ENCODE measurements around the gene LSR. TPM values are rescaled to one million over a fixed set of nuclear protein-coding genes. Genes with fewer than 3 reads are reported as not detected.

LSR gene
- total and polyA plus RNA-seq, 10 donors: 10.9 to 30.2 (median 20.4) TPM

DNA sequence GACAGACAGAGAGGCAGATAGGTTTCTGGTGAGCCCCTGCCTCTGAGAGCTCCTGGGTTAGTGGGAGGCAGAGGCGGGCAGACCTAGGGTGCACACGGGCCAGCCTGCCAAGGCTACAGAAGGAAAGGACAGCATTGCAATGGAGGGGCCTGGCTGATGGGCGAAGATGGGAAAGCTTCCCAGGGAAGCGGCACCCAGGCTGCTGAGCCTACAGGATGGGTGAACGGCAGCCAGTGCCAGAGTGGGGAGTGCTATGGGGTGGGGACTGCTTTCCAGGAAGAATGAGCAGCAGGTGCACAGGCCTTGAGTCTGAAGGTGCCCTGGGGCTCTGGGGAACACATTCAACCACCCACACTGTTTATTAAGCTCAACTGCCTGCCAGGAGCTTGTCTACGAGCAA lies 42.5 kb downstream of the LSR start:
- Histone ChIP-seq H3K27me3 (replicated peaks in 1 of 7) (peaks cover 0 to 17% (median 0%) of the 10 kb centered on the region in 7 donors), H3K4me3 (no peak overlapping the region), H3K27ac (no peak overlapping the region), H3K4me1 (peaks cover 6 to 16% (median 14%) of the 10 kb centered on the region in 6 donors), H3K9me3 (no peaks in the 10 kb centered on the region), H3K36me3 (no peaks in the 10 kb centered on the region)
- 74 to 84% (median 78%) methylated on average over 6 of the region's 6 CpGs for WGBS, 5 donors
- intact Hi-C loops (cut with DNase I; ENCODE audit: low total_unique reads): no loop called here
- DNase-seq: no peak
- no peak for TF ChIP-seq POLR2AphosphoS5 (IDR thresholded peaks at IDR 0.05)
- TF ChIP-seq POLR2A (IDR thresholded peaks at IDR 0.05): no peak
- TF ChIP-seq, protein P1, sequence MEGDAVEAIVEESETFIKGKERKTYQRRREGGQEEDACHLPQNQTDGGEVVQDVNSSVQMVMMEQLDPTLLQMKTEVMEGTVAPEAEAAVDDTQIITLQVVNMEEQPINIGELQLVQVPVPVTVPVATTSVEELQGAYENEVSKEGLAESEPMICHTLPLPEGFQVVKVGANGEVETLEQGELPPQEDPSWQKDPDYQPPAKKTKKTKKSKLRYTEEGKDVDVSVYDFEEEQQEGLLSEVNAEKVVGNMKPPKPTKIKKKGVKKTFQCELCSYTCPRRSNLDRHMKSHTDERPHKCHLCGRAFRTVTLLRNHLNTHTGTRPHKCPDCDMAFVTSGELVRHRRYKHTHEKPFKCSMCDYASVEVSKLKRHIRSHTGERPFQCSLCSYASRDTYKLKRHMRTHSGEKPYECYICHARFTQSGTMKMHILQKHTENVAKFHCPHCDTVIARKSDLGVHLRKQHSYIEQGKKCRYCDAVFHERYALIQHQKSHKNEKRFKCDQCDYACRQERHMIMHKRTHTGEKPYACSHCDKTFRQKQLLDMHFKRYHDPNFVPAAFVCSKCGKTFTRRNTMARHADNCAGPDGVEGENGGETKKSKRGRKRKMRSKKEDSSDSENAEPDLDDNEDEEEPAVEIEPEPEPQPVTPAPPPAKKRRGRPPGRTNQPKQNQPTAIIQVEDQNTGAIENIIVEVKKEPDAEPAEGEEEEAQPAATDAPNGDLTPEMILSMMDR (IDR thresholded peaks at IDR 0.05 in 8 of 11, conservative IDR thresholded peaks at IDR 0.05 in 3 of 11): no peak

DNA sequence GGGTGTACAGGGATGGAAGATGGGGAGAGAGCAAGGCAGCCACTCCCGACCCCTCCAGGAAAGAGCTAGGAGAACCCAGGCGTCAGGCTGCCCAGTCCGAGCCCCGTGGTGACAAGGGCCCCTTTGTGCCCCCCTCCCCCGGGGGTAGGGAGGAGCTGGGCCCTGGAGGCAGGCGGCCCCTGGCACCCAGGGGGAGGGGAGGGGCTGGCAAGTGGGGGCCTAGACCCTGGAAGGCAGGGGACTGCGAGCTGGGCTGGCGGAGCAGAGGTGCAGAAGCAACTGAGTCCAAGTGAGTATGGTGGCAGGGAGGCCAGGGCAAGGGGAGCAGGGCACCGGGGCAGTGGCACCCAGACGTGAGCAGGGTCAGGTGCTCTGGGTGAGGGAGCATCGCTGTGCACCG lies 43.1 kb downstream of the LSR start, which contains the start of gene MAG:
MAG (plus strand) TSS at position 246 of the 400 bp plus-strand sequence. CDS start 3,248 bp downstream, outside the sequence.
- Histone ChIP-seq H3K36me3 (no peaks in the 10 kb centered on the region), H3K4me1 (peaks cover 7 to 22% (median 17%) of the 10 kb centered on the region in 6 donors), H3K27ac (no peak within 1 kb of the TSS), H3K4me3 (no peak within 1 kb of the TSS), H3K9me3 (no peaks in the 10 kb centered on the region), H3K27me3 (replicated peaks in 1 of 7) (peaks cover 0 to 17% (median 0%) of the 10 kb centered on the region in 7 donors)
- TF ChIP-seq POLR2AphosphoS5 (IDR thresholded peaks at IDR 0.05) (no peak), POLR2A (IDR thresholded peaks at IDR 0.05) (no peak)
- TF ChIP-seq, protein P1 (IDR thresholded peaks at IDR 0.05 in 8 of 11, conservative IDR thresholded peaks at IDR 0.05 in 3 of 11): no peak
- 71 to 84% (median 79%) methylated on average over 12 of the region's 12 CpGs for WGBS, 5 donors
- intact Hi-C loops (cut with DNase I; ENCODE audit: low total_unique reads): no loop called here
- DNase-seq: no peak

DNA sequence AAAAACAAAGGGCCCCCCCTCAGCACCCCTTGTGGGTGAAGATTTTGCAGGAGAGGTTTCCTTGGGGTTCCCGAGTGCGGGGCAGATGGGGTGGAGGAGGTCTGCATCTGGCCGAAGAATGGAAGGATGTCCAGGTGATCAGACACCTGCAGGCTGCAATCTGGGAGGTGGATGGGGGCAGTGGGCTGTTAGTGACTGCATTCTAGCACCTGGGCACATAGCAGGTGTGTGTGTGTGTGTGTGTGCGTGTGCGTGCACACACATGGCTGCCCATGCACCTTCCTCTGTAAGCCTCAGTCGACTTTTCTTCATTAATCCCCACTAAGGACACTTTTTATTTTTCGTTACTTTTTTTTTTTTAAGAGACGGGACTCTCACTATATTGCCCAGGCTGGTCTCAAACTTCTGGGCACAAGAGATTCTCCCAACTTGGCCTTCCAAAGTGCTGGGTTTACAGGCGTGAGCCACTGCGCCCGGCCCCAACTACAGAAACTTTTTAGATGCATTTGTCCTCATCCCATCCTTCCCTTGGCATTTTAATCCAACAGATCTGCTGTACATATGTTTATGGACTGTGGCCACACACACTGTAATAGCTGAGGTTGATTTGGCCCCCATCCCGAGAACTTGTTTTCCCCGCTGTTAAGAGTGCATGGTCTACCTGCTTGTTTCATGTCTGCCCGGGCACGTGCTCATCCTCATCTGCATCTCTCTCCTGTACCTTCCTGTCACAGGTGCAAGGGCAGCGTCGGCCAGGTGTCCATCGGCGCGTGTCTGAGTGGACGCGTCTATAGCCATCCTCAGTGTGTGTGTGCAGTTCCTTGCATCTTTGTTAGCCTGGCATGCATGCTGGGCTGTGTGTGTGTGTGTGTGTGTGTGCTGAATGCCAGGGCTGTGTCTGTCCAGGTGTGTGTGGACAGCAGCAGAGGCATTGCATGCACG lies 43.9 kb downstream of the LSR start:
- Histone ChIP-seq H3K4me1 (peaks cover 7 to 22% (median 17%) of the 10 kb centered on the region in 6 donors), H3K4me3 (no peak overlapping the region), H3K36me3 (no peaks in the 10 kb centered on the region), H3K27me3 (replicated peaks in 1 of 7) (peaks cover 0 to 17% (median 0%) of the 10 kb centered on the region in 7 donors), H3K9me3 (no peaks in the 10 kb centered on the region), H3K27ac (no peak overlapping the region)
- DNase-seq: no peak
- intact Hi-C loops (cut with DNase I; ENCODE audit: low total_unique reads): no loop called here
- TF ChIP-seq, protein P1 (IDR thresholded peaks at IDR 0.05 in 8 of 11, conservative IDR thresholded peaks at IDR 0.05 in 3 of 11): no peak
- no peak for TF ChIP-seq POLR2AphosphoS5 (IDR thresholded peaks at IDR 0.05)
- TF ChIP-seq POLR2A (IDR thresholded peaks at IDR 0.05): no peak
- WGBS, 5 donors: 77 to 84% (median 79%) methylated on average over 22 to 23 of the region's 23 CpGs

DNA sequence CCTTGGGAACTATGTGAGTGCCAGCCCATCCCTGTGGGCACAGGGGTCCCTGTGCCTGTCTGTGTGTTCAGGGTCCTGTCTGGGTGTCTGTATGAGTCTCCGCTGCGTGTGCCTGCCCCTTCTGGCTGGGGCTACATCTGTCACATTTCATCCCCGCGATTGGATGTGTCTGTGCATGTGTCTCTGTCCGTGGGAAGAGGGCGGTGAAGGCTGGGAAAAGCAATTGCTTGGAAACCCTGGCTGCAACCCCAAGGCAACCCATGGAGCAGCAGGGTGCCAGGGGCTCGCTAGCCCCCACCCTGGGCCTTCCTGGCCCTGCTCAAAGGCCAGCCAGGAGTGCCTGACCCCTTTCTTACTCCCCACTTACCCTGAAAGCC lies 44.5 kb downstream of the LSR start:
- no peak for TF ChIP-seq POLR2A (IDR thresholded peaks at IDR 0.05)
- no peak for TF ChIP-seq POLR2AphosphoS5 (IDR thresholded peaks at IDR 0.05)
- TF ChIP-seq, protein P1 (IDR thresholded peaks at IDR 0.05 in 8 of 11, conservative IDR thresholded peaks at IDR 0.05 in 3 of 11): no peak
- Histone ChIP-seq H3K27me3 (replicated peaks in 1 of 7) (peaks cover 0 to 17% (median 0%) of the 10 kb centered on the region in 7 donors), H3K27ac (no peak overlapping the region), H3K36me3 (no peaks in the 10 kb centered on the region), H3K4me3 (no peak overlapping the region), H3K9me3 (no peaks in the 10 kb centered on the region), H3K4me1 (peaks cover 7 to 22% (median 17%) of the 10 kb centered on the region in 6 donors)
- intact Hi-C loops (cut with DNase I; ENCODE audit: low total_unique reads): no loop called here
- no peak for DNase-seq
- WGBS, 5 donors: 62 to 83% (median 68%) methylated on average over 7 of the region's 7 CpGs
